ENCODE results near the gene PLIN5. TPM values are rescaled to one million over a fixed set of nuclear protein-coding genes. Genes with fewer than 3 reads are reported as not detected.

Gene PLIN5
- total and polyA plus RNA-seq, 10 of the 15 experiments (the other 5 are each of a cell fraction or from before 2014, with no cell fraction given): 0.15 to 0.33 TPM; not detected in 8

DNA sequence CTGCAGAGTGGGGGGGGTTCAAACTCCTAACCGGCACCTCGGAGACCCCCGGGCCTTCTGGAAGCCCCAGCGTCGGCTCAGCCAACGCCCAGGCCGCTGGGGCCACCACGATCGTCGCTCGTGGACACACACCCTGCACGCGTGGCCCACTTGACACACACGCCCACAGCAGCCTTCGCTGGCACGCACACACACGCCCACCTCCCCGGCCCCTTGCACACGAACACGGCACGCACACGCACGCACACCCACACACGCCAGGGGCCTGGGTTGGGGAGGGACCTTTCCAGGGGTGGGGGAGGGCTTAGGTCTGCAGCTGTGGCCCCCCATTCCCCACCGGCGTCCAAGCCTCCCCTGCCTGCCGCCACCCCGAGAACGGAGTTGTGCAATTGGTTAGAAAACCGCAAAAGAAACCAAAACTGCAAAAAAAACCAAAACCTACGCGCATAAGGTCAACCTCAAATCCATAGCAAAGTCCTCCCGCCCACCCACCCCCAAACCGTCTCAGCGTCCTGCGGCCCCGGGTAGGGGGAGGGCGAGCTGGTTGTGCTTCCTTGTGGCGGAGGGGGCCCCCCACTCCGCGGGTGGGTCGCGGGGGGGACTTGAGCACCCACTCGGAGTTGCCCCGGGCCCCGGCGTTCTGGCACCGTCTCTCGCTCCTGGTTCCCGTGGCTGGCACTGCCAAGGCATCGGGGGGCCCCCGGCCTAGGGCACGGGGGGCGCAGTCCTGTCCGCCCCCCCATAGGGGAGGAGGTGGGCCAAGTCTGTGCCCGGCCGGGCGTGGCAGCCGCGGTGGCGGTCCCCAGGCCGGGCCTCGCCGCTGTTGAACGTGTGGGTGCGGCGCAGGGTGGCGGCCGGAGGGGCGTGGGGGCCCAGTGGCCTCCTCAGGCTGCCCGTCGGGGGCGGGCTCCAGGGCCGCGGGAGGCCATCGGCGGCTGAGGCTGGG, 8.1 kb upstream of the PLIN5 start:
- BruUV-seq (replicated peaks): no TSS peak
- WGBS (ENCODE audit: insufficient coverage, insufficient replicate concordance, low lambda C conversion rate, missing lambda C conversion rate): 75% methylated on average over 51 of the region's 77 CpGs
- SMC1A ChIA-PET (ENCODE audit: uncharacterized antibody, unreplicated experiment): no interaction called here
- TF ChIP-seq ATF7 (IDR thresholded peaks at IDR 0.05; ENCODE audit: low read depth) (no peak), RUNX3 (IDR thresholded peaks at IDR 0.05; ENCODE audit: low read length) (0 out of 2 replicates have a peak, but pooled peaks have one; percentile 13), TCF3 (IDR thresholded peaks at IDR 0.05; ENCODE audit: borderline replicate concordance, insufficient read depth, low read depth, low read length) (0 out of 2 replicates have a peak, but pooled peaks have one; percentile 58), BHLHE40 (IDR thresholded peaks at IDR 0.05; ENCODE audit: borderline replicate concordance in 1 of 2, low read depth in 2 of 2, low read length in 1 of 2) (peak in 1 of 2 experiments; percentile 50; a peak in 1 of 4 replicates), CREB1 (IDR thresholded peaks at IDR 0.05; ENCODE audit: low read depth) (no peak), NFYB (IDR thresholded peaks at IDR 0.05; ENCODE audit: insufficient read depth, low read depth, low read length) (no peak), PAX8 (IDR thresholded peaks at IDR 0.05) (no peak), SREBF2 (IDR thresholded peaks at IDR 0.05; ENCODE audit: low read length) (no peak), GATAD2B (conservative IDR thresholded peaks at IDR 0.05; ENCODE audit: low read depth) (no peak), PML (IDR thresholded peaks at IDR 0.05; ENCODE audit: low read length) (no peak), PAX5 (IDR thresholded peaks at IDR 0.05; ENCODE audit: borderline replicate concordance, low read depth, low read length) (peak; percentile 24; the same call in 1 of the 2 replicates), ZNF687 (IDR thresholded peaks at IDR 0.05) (0 out of 2 replicates have a peak, but pooled peaks have one; percentile 41), ZNF207 (IDR thresholded peaks at IDR 0.05; ENCODE audit: borderline replicate concordance) (no peak)
- TF ChIP-seq, protein P1, sequence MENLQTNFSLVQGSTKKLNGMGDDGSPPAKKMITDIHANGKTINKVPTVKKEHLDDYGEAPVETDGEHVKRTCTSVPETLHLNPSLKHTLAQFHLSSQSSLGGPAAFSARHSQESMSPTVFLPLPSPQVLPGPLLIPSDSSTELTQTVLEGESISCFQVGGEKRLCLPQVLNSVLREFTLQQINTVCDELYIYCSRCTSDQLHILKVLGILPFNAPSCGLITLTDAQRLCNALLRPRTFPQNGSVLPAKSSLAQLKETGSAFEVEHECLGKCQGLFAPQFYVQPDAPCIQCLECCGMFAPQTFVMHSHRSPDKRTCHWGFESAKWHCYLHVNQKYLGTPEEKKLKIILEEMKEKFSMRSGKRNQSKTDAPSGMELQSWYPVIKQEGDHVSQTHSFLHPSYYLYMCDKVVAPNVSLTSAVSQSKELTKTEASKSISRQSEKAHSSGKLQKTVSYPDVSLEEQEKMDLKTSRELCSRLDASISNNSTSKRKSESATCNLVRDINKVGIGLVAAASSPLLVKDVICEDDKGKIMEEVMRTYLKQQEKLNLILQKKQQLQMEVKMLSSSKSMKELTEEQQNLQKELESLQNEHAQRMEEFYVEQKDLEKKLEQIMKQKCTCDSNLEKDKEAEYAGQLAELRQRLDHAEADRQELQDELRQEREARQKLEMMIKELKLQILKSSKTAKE (IDR thresholded peaks at IDR 0.05; ENCODE audit: low read depth, poor library complexity, severe bottlenecking): no peak
- TF ChIP-seq, protein P2, sequence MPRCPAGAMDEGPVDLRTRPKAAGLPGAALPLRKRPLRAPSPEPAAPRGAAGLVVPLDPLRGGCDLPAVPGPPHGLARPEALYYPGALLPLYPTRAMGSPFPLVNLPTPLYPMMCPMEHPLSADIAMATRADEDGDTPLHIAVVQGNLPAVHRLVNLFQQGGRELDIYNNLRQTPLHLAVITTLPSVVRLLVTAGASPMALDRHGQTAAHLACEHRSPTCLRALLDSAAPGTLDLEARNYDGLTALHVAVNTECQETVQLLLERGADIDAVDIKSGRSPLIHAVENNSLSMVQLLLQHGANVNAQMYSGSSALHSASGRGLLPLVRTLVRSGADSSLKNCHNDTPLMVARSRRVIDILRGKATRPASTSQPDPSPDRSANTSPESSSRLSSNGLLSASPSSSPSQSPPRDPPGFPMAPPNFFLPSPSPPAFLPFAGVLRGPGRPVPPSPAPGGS (IDR thresholded peaks at IDR 0.05; ENCODE audit: borderline replicate concordance, insufficient read depth, low read depth, low read length, poor library complexity, severe bottlenecking): peak; percentile 97

More for the DNA sequence above, 8.1 kb upstream of the PLIN5 start:
- DNase-seq (ENCODE audit: low read depth, low spot score) (no peak), ATAC-seq (no peak; the same call in 1 of the 3 replicates), FAIRE-seq (no peak)
- Histone ChIP-seq H4K20me1 (ENCODE audit: control insufficient read depth, insufficient read depth) (no peaks in the 10 kb centered on the region), H3K4me1 (ENCODE audit: control insufficient read depth, insufficient read depth, low read length) (peaks cover 12% of the 10 kb centered on the region), H3K4me3 (no peak overlapping the region), H3K36me3 (ENCODE audit: control insufficient read depth in 2 of 2, insufficient read depth in 2 of 2, low read length in 1 of 2) (no peaks in the 10 kb centered on the region), H3K4me2 (ENCODE audit: control insufficient read depth, insufficient read depth) (no peak overlapping the region), H2AFZ (ENCODE audit: control insufficient read depth, low read depth, low read length) (no peak overlapping the region), H3K27ac (ENCODE audit: control insufficient read depth, insufficient read depth) (no peak overlapping the region), H3K9me3 (replicated peaks; ENCODE audit: control insufficient read depth, insufficient read depth, low read length) (peaks cover 2% of the 10 kb centered on the region; the same call in 2 of the 3 replicates), H3K27me3 (replicated peaks in 1 of 2; ENCODE audit: control insufficient read depth in 2 of 2, insufficient read depth in 2 of 2, low read length in 1 of 2) (no peaks in the 10 kb centered on the region), H3K9ac (ENCODE audit: control insufficient read depth, insufficient read depth, low read length) (no peak overlapping the region), H3K79me2 (ENCODE audit: control insufficient read depth, insufficient read depth, low read length) (no peaks in the 10 kb centered on the region)
- ChIA-PET CTCF (no interaction called here), RAD21 (ENCODE audit: unreplicated experiment) (no interaction called here), POLR2A (no interaction called here)
- intact Hi-C loops (cut with micrococcal nuclease; ENCODE audit: unreplicated experiment): no loop called here
- in situ Hi-C loops (cut with MboI): no loop called here
